ENCODE data around the gene PLCB1.
"Not testable (repeated sequence)": the region's sequence is repeated elsewhere in the genome, so short reads cannot be mapped to it uniquely, and the experiment has no call there.

Gene PLCB1

GRCh38 chr20:8631271-8631670 is 499.2 kb downstream of the PLCB1 start:
- TF ChIP-seq CTCF (IDR thresholded peaks at IDR 0.05; ENCODE audit: extremely low read depth, missing control alignments) = no peak
- no peak for DNase-seq (ENCODE audit: low spot score)

GRCh38 chr20:8633366-8633765 is 501.3 kb downstream of the PLCB1 start:
- no peak for DNase-seq (ENCODE audit: low spot score)
- no peak for TF ChIP-seq CTCF (IDR thresholded peaks at IDR 0.05; ENCODE audit: extremely low read depth, missing control alignments)

- TF ChIP-seq CTCF (IDR thresholded peaks at IDR 0.05; ENCODE audit: extremely low read depth, missing control alignments) = no peak
- no peak for DNase-seq (ENCODE audit: low spot score)
Measured at GRCh38 chr20:8635048-8635572, 503.0 kb downstream of the PLCB1 start.

GRCh38 chr20:8635837-8636236 is 503.8 kb downstream of the PLCB1 start:
- no peak for TF ChIP-seq CTCF (IDR thresholded peaks at IDR 0.05; ENCODE audit: extremely low read depth, missing control alignments)
- no peak for DNase-seq (ENCODE audit: low spot score)

GRCh38 chr20:8639112-8639778 is 507.2 kb downstream of the PLCB1 start:
- no peak for DNase-seq (ENCODE audit: low spot score)
- no peak for TF ChIP-seq CTCF (IDR thresholded peaks at IDR 0.05; ENCODE audit: extremely low read depth, missing control alignments)

GRCh38 chr20:8640461-8640860 is 508.4 kb downstream of the PLCB1 start:
- no peak for TF ChIP-seq CTCF (IDR thresholded peaks at IDR 0.05; ENCODE audit: extremely low read depth, missing control alignments)
- DNase-seq (ENCODE audit: low spot score) = no peak

GRCh38 chr20:8642247-8642646 is 510.2 kb downstream of the PLCB1 start:
- TF ChIP-seq CTCF (IDR thresholded peaks at IDR 0.05; ENCODE audit: extremely low read depth, missing control alignments) = no peak

GRCh38 chr20:8644468-8644867 is 512.4 kb downstream of the PLCB1 start:
- not testable (repeated sequence) for DNase-seq (ENCODE audit: low spot score)

More at GRCh38 chr20:8642247-8642646, 510.2 kb downstream of the PLCB1 start:
- no peak for DNase-seq (ENCODE audit: low spot score)

Data from GM20000 (cell line).